Ovary (tissue), 3 donors: ENCODE data around the gene SNX2.

Experiments
- EP300 ChIP-seq: sonication (generic); formaldehyde crosslinking; IDR thresholded peaks from one replicate; pipeline ENCODE4 v1.6.1; 2017; ENCODE audit warnings: antibody characterized with exemption
- TF ChIP-seq, protein P1 (sequence below), 3 donors: fragments of 450-650 bp in 2 of 3; fragments of 200-600 bp in 1 of 3; IDR thresholded peaks; one replicate each; pipeline versions ENCODE4 v1.5.1 to v1.8.0; 2016 to 2022; ENCODE audit warnings: antibody characterized with exemption in 3 of 3, mild to moderate bottlenecking in 1 of 3
- donor health status: DM: no; HTN: no; CAD: no.

DNA sequence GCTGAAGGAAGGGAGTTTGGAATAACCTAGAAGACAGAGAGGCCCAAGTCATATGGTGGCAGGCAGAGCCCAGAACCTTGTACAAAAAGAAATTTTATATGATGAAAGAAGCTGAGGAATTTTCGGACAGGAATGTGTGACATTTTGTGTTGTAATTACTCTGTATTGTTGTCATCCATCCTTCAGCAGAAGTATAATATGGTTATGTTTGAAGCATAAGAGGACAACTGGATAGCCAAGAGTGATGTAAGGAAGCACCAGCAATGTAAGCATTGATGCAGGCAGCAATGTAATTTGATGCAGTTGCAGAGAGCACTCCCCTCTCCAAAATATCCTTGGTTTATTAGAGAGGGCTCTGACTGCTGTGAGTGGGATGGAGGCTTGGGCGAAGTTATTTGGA lies 19.1 kb upstream of the SNX2 start:
- TF ChIP-seq EP300 = no peak
- TF ChIP-seq, protein P1, sequence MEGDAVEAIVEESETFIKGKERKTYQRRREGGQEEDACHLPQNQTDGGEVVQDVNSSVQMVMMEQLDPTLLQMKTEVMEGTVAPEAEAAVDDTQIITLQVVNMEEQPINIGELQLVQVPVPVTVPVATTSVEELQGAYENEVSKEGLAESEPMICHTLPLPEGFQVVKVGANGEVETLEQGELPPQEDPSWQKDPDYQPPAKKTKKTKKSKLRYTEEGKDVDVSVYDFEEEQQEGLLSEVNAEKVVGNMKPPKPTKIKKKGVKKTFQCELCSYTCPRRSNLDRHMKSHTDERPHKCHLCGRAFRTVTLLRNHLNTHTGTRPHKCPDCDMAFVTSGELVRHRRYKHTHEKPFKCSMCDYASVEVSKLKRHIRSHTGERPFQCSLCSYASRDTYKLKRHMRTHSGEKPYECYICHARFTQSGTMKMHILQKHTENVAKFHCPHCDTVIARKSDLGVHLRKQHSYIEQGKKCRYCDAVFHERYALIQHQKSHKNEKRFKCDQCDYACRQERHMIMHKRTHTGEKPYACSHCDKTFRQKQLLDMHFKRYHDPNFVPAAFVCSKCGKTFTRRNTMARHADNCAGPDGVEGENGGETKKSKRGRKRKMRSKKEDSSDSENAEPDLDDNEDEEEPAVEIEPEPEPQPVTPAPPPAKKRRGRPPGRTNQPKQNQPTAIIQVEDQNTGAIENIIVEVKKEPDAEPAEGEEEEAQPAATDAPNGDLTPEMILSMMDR (IDR thresholded peaks at IDR 0.05) = no peak
